GM19328 (cell line): Measurements from ENCODE around the gene ATG10.
A peak's percentile ranks its signal among the peaks of the same experiment; 100 is the strongest.
"Not testable (repeated sequence)": the region's sequence is repeated elsewhere in the genome, so short reads cannot be mapped to it uniquely, and the experiment has no call there.

Experiments
- ATAC-seq: cut with Tn5 transposase; IDR thresholded peaks from one replicate; pipeline ENCODE4 v1.9.1; 2021; ENCODE audit warnings: mild to moderate bottlenecking, moderate library complexity; ENCODE audit not compliant: unreplicated experiment

The ATG10 gene

DNA sequence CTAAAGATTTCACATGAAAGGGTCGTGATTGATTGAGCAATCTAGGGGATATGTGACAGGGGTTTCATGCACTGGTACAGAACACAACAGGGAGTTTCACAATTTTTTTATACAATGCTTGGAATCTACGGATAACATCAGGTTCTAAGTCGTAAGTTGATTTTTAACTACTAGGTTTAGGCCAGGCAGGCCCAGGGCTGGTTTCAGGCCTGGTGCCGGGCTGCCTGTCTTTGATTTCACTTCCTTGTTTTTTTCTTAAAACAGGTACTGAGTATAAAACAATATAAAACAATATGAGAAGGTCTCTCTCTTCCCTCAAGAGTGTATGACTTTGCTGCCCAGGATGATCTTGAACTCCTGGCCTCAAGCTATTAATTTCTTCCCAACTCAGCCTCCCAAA is 301.6 kb downstream of the ATG10 start:
- ATAC-seq = not testable (repeated sequence)

DNA sequence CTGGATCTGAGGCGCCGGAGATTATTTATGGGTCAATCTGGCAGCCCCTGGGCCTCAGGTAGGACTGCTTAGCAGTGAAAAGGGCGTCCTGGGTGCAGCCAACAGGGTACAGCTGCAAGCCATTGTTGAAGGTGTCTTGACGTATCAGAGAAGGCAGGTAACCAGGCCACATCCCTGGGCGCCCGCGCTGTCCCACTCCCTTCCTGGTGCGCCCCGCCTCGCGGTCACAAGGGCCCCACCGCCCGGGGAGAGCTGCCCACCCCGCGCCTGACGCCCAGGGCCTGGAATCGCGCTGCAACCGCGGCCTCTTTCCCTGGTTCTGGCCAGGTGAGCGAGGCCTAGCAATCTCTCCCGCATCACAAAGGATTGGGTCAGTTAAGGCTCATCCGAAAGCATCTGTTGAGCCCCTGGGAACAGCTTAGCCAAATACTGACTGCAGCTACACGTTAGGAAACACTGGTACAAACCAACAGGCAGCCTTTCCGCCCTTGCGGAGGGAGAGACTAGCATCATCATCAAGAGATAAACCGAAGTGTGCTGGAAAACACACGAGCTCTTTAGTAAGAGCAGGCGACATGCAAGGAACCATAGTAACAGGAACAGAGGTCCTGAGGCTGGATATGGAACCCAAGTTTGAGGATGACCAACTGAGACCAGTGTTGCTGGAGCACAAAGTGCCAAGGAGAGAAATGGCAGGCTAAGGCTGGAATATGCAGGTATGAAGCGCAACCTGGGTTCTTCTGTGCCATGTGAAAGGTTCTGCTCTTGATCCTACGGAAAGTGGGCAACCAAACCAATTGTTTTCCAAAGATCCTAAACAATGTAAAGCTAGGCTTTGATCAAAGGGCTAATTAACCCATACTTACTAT is 302.8 kb downstream of the ATG10 start:
- ATAC-seq = no peak

DNA sequence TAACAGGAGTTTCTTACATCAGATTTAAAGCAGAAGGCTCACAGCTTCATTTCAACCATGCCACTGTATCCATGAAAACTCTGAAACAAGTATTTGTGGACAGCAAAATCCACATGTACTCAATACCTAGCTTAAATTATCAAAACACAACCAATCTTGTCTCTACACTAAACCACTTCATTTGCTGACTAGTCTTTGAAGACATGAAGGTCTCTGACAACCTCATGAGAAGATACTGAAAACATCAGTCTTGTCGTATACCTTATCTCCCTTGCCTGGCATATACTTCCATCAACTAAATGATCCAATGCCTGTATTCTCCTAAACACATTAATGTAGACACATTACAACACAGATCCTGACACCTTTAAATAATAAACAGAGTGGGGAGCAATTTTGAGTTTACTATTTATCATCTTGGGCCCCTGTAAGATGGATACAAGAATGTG is 303.4 kb downstream of the ATG10 start:
- no peak for ATAC-seq

DNA sequence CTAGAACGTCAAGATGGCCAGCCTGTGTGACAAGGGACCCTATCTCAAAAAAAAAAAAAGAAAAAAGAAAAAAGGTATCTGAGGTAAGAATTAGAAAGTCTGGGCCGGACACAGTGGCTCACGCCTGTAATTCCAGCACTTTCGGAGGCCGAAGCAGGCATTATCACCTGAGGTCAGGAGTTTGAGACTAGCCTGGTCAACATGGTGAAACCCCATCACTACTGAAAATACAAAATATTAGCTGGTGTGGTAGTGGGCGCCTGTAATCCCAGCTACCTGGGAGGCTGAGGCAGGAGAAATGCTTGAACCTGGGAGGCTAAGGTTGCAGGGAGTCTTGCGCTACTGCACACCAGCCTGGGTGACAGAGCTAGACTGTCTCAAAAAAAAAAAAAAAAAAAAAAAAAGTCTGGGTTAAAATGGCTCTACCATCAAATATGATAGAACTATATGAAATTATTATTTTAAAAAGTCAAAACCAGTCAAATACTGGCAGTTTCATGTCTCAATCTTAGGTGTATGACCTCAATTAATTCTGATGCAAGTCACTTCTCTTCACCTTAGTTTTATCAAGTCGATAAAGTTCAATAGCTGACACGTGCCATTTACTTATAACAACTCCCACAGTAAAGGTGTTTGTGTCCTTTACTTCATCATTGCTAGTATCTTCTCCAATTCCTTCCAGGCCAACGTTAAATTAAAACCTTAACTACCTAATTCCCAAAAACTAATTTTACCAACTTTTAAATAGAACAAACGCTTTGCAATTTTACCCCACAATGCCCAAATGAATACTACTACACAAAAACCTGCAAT is 305.2 kb downstream of the ATG10 start:
- ATAC-seq = no peak

DNA sequence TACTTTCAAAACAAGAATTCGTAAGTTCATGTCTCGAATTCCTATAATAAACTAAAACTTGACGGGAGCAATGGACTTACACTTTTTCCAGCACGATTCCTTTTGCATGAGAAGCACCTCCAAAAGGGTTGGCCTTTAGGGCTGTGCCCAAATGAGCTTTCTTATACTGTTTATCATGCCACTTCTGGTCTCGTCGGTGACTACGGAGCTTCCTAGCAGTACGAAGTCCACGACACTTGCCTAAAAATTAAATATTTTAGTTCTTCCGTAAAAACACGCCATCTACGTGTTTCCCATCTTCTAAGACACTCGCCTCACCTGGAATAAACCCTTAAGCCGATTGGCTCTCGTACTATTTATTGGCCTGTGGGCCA is 305.8 kb downstream of the ATG10 start:
- ATAC-seq = no peak

DNA sequence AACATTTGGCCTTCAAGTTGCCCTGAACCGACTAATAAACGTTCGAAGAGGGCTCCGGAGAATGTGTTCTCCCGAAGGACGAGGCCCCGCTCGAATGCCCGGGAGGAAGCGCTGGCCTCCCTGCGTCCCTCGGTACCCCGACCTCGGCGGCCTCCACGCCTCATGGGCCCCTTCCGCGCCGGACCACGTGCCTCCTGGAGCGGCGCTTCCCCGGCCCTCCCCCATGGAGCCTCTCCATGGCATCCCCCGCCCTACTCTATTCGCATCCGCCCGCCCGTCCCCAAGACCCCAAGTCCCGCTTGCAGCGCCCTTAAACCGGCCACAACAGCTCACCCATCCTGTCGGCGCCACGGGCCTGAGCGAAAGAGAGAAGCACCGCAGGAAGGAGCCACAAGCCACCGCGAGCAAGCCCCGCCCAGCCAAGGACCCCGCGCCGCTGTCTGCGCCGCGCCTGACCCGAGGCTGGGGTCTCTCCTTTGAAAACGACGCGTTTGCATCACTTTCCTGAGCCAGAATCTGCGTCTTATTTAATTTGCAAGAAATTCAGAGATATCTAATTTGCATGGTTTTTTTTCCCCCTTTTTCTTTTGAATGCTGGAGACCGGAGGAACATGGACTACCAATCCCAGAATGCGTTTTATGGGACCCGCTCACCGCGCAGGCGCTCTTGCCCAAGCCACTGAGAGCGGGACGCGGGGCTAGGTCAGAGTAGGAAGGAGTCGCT is 306.3 kb downstream of the ATG10 start, which contains the start of gene RPS23:
TSS of gene RPS23 (minus strand) at position 368 of the 724 bp plus-strand sequence. CDS start at position 337, 31 bp downstream.
- ATAC-seq = peak; percentile 92

DNA sequence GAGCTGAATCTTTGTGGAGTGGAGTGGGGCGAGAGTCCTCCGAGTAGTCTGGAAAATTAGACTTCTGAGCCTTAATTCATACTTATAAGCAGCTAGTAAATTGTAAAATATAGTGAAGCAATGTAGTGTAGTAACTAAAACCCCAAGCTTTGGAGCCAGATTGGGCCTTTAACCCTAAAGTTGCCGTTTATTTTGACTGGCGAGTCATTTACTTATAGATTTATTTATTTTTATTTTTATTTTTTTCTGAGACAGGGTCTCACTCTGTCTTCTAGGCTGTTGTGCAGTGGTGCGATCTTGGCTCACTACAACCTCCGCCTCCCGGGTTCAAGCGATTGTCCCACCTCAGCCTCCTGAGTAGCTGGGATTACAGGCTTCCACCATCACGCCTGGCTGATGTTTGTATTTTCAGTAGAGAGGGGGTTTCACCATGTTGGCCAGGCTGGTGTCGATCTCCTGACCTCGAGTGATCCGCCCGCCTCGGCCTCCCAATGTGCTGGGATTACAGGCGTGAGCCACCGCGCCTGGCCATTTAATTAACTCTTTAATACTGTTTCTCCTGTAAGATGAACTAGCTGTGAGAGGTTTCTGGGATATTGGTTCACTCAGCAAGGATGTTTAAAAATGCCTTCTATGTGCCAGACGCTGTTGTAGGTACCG is 307.0 kb downstream of the ATG10 start:
- no peak for ATAC-seq

DNA sequence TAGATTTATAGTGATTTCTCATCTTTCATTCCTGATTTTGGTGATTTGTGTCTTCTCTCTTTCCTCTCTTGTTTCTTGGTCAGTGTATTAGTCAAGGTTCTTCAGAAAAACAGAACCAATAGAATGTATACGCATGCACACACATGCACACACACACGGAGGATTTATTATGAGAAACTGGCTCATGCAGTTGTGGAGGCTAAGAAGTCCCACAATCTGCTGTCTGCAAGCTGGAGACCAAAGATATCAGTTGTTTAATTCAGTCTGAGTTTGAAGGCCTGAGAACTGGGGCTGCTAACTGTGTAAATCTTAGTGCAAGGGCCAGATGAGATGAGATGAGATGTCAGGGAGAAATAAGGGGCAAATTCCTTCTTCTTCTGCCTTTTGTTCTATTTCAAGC is 312.1 kb downstream of the ATG10 start:
- ATAC-seq = no peak

DNA sequence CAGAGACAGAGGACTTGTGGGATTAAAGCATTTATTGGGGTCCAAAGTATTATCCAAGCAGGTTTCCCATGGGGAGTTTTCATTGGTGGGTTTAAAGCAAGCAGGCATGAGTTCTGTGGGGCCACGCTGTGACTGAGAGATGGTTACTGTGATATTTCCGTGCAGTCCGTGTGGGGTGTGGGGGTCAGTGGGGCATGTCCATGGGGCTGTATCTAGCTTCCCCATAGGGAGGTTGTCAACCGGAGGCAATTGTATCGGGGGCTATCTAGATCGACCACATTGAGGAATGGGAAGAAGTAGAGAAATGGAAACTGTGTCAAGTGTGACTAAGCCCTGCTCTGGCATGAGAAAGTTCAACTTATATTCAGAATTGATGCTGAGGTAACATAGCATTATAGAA is 313.4 kb downstream of the ATG10 start:
- ATAC-seq = no peak

DNA sequence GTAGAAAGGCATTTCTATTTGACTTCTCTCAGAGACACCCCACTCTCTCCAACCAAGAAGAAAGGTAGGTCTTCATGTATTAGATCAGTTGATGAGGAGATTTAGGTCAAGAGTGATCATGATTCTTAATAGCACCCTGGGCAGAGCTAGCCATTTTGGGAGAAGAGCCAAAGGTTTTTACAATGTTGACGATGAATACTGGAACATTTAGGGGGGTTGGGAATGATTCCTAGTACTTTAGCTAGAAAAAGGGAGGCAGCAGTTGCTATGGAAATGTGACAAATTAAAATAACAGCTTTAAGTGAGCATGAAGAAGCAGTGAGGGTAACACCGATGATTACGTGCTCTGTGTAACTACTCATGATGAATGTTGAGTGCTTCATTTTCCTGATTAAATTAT is 315.8 kb downstream of the ATG10 start:
- ATAC-seq = no peak

DNA sequence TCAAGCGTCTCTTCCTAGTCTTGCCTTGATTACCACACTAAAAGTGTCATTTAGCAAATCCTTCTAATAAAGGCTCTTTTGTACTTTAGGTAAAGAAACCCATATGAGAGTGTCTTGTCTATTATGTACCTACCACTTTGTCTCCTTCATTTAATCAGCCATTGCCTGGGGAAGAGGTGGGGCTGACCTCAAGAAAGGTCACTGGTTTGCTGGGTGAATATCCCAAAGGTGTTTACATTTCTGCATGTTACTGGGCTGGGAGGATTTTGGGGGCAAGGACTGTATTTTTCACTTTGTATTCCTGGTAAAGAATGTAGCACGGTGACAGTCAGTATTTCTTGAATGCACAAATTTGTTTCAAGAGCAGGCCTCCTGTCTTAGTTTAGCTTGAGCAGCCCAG is 318.2 kb downstream of the ATG10 start:
- no peak for ATAC-seq

DNA sequence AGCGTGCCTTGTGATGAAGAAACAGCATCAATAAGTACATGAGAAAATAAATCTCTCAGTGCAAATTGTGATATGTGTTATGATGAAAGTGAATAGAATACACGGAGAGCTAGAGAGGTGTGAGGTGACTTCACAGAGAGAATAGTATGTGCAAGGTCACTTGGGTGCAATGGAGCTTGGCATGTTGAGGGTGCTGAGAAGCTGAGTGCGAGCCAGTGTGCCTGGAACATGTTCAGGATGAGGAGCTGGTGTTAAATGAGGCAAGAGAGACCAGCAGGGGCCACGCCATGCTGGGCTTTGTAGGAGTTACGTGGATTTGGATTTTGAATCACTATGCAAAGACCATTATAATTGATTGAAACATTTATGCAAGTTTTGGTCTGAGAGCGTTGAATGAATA is 319.1 kb downstream of the ATG10 start:
- no peak for ATAC-seq

DNA sequence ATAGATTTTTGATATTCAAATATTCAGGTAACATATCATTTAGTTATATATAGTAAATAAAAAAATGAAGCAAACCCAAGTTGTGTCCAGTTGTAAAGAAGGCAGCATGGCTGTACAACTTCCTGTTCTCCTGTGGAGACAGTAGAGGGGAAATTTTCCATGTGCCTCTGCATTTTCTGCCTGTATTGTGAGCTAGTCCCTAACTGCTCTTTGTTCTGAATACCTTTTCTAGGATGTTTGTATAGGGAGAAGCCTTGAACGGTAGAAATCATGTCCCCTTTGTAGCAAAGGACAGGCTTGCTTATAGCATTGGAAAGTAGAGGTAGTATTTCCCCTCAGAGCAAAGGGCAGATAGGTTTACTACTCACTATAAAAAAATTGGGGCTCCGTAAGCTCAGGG is 319.6 kb downstream of the ATG10 start:
- ATAC-seq = no peak

DNA sequence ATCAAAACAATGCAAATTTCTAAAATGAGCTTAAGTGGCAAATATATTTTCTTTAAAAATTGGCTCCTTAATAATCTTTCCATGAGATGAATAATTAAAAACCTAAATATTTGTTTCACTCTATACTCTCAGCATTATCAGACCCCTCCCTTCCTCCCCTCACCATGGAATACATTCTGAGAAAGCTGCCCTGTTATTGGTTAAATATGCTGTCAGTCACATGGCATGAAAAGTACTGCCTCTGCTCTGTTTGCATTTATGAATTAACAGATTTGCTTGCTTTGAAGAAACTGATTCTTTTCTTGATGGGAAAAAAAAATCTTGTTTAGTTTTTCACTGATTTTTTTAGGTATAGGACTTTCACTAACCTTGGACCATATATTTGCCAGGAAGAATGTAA is 323.3 kb downstream of the ATG10 start:
- no peak for ATAC-seq

DNA sequence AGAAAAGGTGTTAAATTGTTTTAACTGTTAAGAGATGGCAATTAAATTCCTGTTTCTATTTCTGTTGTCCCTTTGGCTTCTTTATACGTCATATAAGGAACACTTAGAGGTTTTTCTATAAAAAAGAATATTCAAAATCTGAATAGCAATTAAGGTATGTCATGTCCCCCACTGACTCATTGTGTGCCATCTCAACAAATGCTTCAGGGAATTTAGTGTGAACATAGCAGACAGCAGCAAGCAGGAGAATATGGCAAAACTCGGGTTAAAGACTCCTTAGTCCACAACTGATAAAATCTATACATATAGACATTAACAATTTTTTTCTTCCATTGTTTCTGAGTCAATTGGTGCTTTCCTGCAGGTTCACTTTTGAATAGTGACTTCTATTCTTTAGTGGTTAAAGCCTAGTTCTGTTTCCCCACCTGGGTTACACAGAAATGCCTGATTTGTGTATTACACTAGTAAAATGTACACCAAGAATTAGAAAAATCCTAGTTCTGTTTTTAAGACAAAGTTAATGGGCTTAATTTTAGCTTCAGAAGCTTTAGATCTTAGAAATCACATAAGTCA is 324.2 kb downstream of the ATG10 start:
- no peak for ATAC-seq

DNA sequence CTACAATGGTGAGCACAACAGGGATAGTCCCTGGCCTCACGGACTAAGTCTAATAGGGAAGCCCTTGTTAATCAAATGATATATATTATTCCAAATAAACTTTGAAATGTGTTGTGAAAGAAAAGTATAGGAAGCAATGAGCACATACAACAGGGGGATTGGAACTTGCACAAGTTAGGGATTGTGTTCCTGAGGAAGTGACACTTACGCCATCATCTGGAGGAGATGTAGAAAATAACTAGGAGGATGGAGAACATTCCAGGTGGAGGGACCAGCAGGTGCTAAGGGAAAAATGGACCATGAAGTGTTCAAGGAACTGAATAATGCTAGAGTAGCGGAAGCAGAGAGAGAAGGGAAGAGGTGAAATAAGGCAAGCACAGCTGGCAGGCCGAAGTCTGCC is 325.1 kb downstream of the ATG10 start:
- ATAC-seq = no peak

DNA sequence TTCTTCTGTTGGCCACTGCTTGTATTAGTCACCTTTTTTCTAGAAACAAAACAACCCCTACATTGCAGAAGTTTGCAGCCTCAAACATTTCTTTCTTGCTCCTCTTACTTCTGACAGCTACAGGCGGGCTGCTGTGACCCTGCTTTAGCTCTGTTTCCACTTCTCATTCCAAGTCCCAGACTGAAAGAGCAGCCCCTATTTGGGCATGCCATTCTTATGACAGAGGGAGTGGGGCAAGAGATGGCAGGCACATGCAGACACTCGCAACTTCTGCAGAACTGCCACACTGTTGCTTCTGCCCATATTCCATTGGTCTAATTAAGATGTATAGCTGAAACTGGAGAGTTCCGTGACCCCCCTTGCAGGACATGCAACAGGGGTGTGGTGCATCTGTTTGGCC is 325.9 kb downstream of the ATG10 start:
- ATAC-seq = no peak

DNA sequence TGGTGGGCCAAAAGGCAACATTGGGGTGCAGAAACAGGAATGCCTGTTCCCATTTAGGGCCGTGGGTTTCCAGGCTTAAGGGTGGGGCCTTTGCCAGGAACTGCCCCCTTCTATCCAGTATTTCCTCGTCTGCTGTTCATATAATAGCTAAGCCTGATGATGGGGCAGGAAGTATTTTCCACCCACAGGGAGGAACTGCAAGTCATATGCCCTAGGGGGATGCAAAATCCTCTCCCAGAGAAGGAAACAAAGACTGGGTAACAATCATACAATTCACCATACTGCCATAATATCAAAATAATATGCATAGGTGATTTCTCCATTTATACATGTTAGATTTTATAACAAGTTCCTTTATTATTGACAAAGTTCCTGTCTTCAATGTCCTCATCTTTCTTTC is 326.8 kb downstream of the ATG10 start:
- ATAC-seq = no peak

DNA sequence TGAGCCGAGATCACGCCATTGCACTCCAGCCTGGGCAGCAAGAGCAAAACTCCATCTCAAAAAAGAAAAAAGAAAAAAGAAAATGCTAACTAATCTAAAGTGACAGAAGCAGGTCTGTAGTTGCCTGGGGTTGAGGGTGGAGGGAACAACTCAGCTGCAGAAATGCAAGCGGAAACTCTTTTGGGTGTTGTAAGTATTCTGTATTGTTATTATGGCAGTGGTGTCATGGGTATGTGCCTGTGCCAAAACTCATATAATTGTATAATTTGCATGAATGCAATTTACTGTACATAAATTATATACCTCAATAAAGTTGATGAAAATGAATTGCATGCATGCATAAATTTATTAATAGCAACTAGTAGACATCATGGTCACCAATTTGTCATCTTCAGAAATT is 329.4 kb downstream of the ATG10 start:
- ATAC-seq = no peak
